Stimulated activated CD4-positive, alpha-beta T cell treated with anti-CD3 and anti-CD28 coated beads, TNF-alpha, amount 100 ng/mL, for 24 hours (primary cell): ENCODE measurements around the gene HORMAD1.
"Not testable (repeated sequence)": the region's sequence is repeated elsewhere in the genome, so short reads cannot be mapped to it uniquely, and the experiment has no call there.

ENCODE experiments used
- DNase-seq, 3 experiments: peaks; one replicate each; pipeline ENCODE4 v3.0.0-alpha.2; 2020; ENCODE audit warnings: low read depth in 3 of 3

HORMAD1 gene

DNA sequence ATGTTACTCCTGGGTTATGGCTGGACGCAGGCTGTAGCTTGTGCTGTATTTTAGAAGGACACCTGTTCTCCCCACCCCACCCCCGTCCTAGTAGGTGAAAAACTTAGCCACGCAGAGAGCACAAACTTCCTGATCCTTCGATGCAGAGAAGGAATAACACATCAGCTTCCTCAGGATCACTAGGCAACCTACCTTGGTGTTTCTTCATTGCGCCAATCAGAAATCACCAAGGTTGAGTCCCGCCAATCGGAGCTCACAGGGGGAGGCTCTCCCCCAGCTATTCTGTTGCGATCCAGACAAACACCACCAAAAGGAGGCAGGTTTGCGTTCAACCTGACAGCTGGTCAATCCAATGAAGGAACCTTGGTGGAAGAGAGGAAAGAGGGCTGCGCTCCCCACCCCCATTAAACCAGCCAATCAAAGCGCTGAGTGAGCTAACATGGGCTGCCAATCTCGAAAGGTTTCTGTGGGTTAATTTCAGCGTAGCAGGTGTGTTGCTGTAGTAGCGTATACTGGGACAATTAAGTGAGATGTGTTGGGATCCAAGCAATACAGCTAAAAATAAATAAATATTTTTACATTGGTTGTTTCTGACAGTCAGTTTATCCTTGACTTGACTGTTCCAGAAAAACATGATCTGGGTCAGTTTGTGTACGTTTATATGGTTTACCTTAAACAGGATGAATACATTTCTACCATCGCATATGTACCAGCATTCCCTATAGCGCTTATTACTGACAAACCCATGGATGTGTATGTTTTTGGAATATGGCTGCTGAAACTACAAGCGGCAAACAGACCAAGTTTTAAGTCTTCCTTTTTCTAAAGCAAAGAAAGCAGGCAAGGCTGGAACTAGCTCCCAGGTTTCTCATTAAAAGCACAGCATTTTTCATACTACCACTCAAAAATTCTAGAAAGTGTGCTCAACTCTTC, 23.4 kb downstream of the HORMAD1 start, which contains the start of gene GOLPH3L:
Gene GOLPH3L, minus strand, starts transcription at position 160 of the 933 bp plus-strand sequence. CDS start 2,316 bp downstream, outside the sequence.
- DNase-seq, result peak; percentile 76 to 88 (median 85)

DNA sequence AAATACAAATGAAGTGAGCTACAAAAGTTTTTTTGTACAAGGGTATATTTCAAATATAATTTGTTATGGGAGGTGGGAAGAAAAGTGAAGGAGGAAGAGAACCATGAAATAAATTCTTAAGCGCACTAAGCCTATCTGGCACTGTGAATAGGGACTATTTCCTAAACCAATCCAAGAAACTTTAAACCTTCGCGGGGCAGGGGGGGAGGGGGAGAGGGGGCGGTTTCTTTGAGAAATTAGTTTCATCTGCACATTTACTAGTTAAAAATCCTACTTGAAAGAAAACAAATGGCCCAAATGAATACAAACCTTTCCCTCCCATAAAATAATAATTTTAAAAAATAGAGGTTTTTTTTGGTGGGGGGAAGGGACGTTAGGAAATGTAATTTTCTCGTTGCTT, 24.1 kb downstream of the HORMAD1 start:
- DNase-seq, result no peak

DNA sequence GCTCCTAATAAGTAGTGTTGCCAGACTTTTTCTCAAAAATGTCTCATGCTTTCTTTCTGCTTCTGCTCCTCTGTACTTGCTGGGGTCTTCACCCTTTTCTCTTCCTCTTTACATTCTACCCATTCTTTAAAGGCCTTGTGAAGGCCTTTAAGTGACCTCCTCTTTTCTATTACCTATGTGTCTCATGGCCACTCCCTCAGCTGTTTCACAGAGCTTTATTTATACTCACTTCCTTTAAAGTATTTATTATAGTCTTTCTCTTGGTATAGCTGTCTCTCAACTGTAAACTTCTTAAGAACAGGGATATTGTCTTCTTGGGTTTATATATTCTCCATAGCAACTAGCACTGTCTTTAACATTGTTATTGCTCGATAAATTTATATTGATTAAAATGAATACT, 24.5 kb downstream of the HORMAD1 start:
- no peak for DNase-seq

DNA sequence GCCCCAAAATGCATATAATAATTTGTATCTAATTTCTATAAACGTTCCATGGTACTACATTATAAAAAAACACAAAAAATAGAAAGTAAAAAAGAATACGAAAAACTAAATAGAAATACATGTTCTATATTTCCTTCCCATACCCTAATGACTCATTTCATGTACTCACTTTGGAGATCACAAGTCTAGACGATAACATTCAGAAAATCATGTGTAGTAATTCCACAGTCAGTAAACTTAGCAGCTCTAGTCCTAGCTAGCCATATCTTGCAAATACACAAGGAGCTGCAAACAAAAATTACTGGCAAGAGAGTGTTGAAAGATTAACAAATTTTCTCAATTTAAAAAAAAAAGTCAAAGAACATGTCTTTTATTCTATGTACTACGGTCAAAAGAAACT, 25.1 kb downstream of the HORMAD1 start:
- no peak for DNase-seq

DNA sequence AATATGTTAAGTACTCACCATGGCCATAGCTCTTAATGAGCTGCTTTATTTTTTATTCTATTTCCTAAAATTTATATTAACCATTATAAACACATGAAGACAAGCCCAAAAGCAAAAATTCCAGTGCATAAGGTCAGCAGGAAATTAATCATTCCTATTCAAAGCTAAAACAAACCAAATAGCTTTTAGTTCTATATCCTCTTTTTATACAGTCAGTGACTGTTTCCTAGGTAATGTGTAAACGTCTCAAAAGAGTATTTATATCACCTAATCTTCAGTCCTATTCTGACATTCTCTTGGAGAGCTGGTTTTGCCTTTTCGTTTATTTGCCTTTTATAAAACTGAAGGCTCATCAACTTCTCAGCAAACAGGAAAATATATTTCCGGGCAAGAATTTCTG, 28.0 kb downstream of the HORMAD1 start:
- DNase-seq, result no peak

DNA sequence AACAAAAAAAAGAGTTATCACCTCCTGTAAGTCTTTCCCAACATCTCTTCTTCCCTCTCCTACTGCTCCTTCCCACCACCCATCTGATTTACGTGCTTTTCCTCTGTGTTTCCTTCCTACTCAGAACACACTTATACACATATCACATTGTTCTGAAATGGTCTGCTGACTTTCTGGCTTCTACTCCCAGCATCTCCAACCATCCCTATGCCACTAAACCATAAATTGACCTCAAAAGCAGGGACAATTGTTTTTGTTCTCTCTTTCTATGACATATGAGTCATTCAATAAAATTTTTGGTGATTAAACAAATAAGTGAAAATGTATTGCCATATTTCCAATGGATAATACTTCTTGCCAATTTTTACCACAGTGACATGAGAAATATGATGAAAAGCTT, 31.9 kb downstream of the HORMAD1 start:
- no peak for DNase-seq

DNA sequence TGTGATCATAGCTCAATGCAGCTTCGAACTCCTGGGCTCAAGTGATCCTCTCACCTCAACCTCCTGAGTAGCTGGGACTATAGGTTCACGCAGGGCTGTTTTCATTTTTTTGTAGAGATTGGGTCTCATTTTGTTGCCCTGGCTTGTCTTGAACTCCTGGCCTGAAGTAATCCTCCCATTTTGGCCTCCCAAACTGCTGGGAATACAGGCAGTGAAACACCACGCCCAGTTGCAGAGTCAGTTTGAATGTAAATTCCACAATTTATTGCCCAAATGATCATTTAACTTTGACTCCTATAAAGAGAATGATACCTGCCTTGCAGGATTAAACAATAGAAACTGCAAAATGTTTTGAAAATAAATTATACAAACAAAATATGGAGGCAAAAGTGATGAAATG, 34.4 kb downstream of the HORMAD1 start:
- no peak for DNase-seq

DNA sequence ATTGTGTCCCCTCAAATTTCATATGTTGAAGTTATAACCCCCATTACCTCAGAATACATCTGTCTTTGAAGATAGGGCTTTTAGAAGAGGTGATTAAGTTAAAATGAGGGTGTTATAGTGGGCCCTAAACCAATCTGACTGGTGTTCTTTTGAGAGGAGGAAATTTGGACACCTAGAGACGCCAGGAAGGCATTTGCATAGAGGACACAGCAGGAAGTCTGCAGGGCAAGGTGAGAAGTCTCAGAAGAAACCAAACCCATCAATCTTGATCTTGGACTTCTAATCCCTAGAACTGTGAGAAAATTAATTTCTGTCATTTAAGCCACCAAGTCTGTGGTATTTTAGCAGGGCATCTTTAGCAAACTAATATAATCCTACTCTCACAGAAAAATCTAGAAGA, 36.8 kb downstream of the HORMAD1 start:
- no peak for DNase-seq

DNA sequence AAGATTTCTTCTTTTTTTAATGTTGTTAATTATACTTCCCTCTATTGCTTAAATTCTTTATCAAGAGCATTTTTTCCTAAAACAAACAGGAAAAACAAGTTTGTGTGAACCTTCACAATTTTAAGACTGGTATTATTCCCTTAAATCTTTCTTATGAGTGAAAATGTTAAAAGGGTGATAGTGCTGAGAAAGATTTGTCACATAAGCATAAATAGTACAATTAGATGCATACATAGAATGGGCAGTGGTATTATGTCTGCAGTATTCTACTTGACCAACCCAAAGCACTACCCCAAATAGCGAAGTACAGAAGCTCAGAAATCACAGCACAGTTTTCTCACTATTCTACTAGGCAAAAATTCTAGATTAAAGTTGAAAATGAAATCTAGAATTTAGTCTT, 41.7 kb downstream of the HORMAD1 start:
- DNase-seq, result no peak

DNA sequence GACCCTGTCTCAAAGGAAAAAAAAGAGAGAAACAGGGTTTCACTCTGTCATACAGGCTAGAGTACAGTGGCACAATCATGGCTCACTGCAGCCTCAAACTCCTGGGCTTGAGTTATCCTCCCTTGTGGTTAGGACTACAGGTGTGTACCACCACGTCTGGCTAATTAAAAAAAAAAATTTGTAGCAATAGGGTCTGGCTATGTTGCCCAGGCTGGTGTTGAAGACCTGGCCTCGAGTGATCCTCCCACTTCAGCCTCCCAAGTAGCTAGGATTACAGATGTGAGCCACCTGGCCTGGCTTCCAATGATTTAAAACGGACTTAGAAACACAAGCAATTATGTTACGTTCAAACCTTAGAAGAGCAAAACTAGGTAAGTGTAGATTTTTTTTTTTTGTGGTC, 45.8 kb downstream of the HORMAD1 start:
- no peak for DNase-seq

DNA sequence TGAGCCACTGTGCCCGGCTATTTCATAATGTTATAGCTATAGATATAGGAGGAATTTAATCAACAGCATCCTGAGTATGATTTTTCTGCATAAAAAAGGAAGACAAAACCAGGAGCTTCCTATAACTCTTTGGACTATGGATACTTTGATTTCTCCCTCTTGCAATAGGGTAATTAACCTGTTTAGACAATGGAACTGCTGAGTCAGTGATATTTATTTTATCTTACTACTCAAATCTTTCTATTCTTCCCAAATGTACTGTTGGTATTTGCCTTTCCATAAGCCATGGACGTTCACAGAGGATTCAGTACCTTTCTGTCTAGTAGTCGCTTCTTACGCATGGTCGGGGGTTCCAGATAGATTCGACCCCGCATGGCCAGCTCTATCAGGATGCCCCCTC, 57.4 kb downstream of the HORMAD1 start:
- no peak for DNase-seq

DNA sequence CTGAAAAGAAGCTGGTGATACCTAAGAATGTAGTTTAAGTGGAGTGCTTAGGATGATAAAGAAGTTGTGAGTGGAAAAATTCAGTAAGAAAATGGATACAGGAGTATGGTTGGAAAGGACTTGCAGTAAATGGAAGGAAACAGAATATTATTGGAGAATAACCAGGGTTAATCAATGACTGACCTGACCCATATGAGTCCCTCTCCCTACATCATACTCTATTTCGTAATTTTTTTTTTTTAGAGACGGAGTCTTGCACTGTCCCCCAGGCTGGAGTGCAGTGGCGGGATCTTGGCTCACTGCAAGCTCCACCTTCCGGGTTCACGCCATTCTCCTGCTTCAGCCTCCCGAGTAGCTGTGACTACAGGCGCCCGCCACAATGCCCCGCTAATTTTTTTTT, 57.9 kb downstream of the HORMAD1 start:
- no peak for DNase-seq

DNA sequence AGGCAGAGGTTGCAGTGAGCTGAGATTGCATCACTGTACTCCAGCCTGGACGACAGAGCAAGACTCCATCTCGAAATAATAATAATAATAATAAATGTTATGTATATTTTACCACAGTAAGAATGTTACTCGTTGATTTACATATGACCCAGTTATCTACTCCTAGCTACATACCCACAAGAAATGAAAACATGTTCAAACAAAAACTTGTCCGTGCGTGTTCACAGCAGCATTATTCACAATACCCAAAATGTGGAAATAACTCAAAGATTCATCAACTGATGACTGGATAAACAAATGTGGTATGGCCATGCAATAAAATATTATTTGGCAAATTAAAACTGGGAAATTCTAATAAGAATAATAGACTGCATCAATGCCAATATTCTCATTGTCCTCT, 59.5 kb downstream of the HORMAD1 start:
- no peak for DNase-seq

DNA sequence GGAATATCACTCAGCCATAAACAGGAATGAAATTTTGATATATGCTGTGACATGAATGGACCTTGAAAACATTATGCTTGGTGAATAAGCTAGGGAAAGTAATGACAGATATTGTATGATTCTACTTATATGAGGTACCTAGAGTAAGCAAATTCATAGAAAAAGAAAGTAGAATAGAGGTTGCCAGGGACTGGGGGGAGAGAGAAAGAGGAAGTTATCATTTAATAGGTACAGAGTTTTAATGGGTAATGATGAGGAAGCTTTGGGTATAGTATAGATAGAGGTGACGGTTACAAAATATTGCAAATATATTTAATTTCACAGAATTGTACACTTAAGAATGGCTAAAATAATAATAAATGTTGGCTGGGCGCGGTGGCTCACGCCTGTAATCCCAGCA, 60.1 kb downstream of the HORMAD1 start:
- DNase-seq, result no peak

DNA sequence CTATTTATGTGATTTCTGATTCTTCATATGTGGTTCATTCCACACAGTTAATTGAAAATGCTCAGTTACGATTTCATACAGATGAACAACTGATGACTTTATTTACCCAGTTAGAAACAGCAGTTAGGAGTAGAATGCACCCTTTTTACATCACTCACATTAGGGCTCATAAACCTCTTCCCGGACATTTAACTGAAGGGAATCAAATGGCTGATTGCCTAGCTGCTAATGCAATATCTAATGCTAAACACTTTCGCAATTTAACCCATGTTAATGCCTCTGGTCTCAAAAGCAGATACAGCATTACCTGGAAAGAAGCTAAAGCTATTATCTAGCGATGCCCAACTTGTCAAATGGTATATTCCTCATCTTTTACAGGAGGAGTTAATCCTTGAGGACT, 63.6 kb downstream of the HORMAD1 start:
- not testable (repeated sequence) for DNase-seq

DNA sequence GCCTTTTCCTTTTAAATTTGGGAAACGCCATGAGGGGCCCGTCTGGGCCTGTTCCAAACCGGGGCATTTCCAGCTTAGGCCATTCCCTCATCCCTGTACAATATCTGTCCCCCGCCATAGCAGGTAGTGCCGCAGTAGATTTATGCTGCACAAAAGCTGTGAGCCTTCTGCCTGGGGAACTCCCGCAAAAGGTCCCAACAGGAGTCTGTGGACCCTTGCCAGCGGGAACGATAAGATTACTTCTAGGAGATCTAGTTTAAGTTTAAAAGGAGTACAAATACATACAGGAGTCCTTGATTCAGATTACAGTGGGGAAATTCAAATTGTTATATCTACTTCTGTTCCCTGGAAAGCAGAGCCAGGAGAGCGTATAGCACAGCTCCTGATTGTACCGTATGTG, 66.1 kb downstream of the HORMAD1 start:
- DNase-seq, result not testable (repeated sequence)

DNA sequence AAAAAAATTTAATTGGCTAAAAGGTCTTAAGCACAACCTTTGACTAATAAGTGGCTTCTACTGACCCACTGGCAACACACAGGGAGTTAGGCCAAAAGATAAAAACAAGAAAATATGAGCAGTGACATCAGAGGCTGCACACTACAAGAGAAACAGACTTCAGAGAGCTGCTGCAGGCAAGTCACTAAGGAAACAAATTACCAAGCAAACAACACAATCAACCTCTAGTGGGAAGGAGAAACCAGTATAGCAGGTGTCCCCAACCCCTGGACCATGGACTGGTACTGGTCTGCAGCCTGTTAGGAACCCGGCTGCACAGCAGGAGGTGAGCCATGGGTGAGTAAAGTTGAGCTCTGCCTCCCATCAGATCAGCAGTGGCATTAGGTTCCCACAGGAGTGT, 70.5 kb downstream of the HORMAD1 start:
- DNase-seq, result no peak

DNA sequence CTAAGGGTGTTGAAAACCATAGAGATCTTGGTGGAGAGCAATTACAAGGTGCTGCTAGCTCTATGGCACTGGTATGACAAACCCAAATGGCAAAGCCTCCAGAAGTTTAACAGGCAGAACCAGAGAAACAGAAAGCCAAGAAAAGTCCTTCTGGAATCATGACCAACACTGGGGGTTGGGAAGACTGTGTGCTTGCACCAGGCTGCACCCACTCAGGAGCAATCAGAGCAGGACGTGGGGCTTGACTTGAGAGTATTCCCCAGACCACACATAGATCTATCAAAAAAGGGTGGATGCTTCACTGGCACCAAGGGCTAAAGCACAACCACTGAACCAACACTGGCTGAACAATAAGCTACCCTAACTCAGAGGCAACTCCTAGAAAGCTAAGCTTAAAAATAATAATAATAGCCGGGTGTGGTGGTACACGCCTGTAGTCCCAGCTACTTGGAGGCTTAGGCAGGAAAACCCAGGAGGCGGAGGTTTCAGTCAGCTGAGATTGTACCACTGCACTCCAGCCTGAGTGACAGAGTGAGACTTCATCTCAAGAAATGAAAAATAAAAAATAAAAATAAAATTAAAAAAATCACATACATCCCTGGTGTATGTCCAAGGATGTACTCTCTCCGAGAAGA, 71.1 kb downstream of the HORMAD1 start:
- DNase-seq, result no peak
